Mucosa of rectum (tissue), 2 donors: ENCODE data around the gene GOLGA6L2.
A peak's percentile ranks its signal among the peaks of the same experiment; 100 is the strongest.
"Not testable (repeated sequence)": the region's sequence is repeated elsewhere in the genome, so short reads cannot be mapped to it uniquely, and the experiment has no call there.

Experiments
- H3K27ac ChIP-seq, 2 donors: one replicate each; pipeline ENCODE4 v1.7.0; 2013; ENCODE audit warnings: inconsistent platforms in 2 of 2, low read depth in 2 of 2, low read length in 2 of 2
- H3K27me3 ChIP-seq, 2 donors: one replicate each; pipeline ENCODE4 v1.7.0; 2013; ENCODE audit warnings: low read length in 2 of 2; ENCODE audit not compliant: control insufficient read depth in 2 of 2, insufficient read depth in 2 of 2
- H3K36me3 ChIP-seq, 2 donors: one replicate each; pipeline ENCODE4 v1.7.0; 2013; ENCODE audit warnings: low read length in 2 of 2; ENCODE audit not compliant: control insufficient read depth in 2 of 2, insufficient read depth in 2 of 2
- H3K4me1 ChIP-seq, 2 donors: one replicate each; pipeline ENCODE4 v1.7.0; 2013; ENCODE audit warnings: low read length in 2 of 2, mild to moderate bottlenecking in 1 of 2; ENCODE audit not compliant: control insufficient read depth in 2 of 2, insufficient read depth in 2 of 2
- H3K4me3 ChIP-seq, 2 donors: one replicate each; pipeline ENCODE4 v1.7.0; 2013; ENCODE audit warnings: low read length in 2 of 2
- H3K9ac ChIP-seq, 2 donors: one replicate each; pipeline ENCODE4 v1.7.0; 2013; ENCODE audit warnings: low read length in 2 of 2, low read depth in 1 of 2, mild to moderate bottlenecking in 1 of 2
- H3K9me3 ChIP-seq, 2 donors: one replicate each; pipeline ENCODE4 v1.7.0; 2013; ENCODE audit warnings: low read length in 2 of 2; ENCODE audit not compliant: control insufficient read depth in 2 of 2
- donor health status: healthy.
- donor health status: Normal muscosa, but diverticular disease.

The GOLGA6L2 gene

DNA sequence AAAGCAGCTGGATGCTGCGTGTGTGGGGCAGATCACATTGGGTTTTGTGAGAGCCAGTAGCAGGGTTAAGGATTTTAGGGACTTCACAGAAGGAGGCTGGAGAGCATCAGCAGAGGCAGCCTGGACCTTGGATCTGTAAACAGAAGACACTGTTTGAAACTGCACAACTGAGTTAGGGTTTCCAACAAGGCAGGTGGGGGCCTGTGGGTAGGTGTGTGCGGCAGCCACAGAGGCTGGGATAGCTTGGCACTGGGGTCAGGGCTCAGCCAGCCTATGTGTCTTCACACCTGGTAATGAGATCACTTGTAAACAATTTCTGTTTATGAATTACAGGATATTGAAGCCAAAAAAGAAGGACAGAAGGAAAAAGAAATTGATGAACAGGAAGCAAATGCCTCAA lies 12.3 kb downstream of the GOLGA6L2 start:
- not testable (repeated sequence) for H3K36me3 ChIP-seq, H3K9ac ChIP-seq, H3K9me3 ChIP-seq, H3K4me3 ChIP-seq, H3K27me3 ChIP-seq
- Histone ChIP-seq H3K27ac (peak overlapping the region in 1 of 2 donors; percentile 9), H3K4me1 (peaks cover 3 to 16% of the 10 kb centered on the region in 2 donors)

DNA sequence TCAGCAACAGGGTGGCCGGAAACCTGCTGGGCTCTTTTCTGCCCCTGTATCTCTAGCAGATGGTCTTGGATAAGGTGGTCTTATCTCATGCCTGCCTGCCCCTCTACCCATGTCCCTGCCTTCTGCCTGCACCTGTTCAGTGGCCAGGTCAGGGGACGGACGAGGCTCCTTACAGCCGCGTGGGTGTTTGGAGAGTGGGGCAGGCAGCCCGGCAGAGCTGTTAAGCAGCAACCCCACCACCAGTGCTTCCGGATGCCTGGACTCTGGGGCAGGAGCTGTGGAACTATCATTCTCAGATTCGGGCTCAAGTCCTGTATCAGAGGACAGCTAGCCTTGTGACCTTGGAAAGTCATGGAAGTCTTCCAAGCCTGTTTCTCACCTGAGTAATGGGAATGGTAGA lies 21.7 kb downstream of the GOLGA6L2 start:
- not testable (repeated sequence) for H3K9ac ChIP-seq, H3K4me3 ChIP-seq

DNA sequence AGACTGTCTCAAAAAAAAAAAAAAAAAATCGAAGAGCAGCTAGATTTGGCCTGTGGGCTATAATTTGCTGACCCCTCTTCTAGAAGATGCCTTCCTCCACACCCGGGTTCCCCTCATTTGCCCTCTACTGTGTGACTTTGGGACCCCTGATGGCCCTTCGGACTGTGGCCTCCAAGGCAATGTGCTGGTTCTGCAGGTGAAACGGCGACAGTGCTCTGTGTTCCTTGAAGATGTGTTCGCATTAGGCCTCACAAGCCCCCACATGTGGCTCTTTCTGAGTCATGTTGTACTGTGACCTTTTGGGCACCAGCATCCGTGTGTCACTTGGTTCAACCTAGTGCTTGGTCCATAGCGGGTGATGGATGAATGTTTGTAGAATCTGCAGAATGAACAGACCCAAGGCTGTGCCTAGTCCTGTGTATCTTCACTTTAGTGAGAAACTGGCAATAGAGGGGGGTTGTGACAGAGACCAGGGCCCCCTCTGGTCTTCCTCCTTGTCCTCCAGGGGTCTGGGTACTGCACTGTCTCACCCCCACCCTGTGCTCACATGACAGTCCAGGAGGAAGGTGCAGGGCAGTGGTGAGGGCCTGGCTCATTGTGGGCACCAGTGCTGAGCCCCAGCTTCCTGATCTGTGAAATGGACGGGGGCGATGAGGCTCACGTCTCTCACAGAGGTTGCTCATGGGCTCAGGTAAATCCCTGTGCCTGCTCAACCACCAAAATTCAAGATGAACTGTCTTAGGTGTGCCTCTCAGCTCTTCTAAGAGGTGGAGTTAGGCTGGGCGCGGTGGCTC lies 22.7 kb downstream of the GOLGA6L2 start:
- no peak overlapping the region for H3K9ac ChIP-seq
- no peaks in the 10 kb centered on the region for H3K4me1 ChIP-seq
- H3K4me3 ChIP-seq = no peak overlapping the region
- no peaks in the 10 kb centered on the region for H3K27me3 ChIP-seq
- H3K27ac ChIP-seq = no peak overlapping the region
- H3K9me3 ChIP-seq = no peaks in the 10 kb centered on the region
- H3K36me3 ChIP-seq = no peaks in the 10 kb centered on the region

More for the DNA sequence above, 21.7 kb downstream of the GOLGA6L2 start:
- not testable (repeated sequence) for H3K27me3 ChIP-seq, H3K9me3 ChIP-seq, H3K27ac ChIP-seq, H3K36me3 ChIP-seq, H3K4me1 ChIP-seq

DNA sequence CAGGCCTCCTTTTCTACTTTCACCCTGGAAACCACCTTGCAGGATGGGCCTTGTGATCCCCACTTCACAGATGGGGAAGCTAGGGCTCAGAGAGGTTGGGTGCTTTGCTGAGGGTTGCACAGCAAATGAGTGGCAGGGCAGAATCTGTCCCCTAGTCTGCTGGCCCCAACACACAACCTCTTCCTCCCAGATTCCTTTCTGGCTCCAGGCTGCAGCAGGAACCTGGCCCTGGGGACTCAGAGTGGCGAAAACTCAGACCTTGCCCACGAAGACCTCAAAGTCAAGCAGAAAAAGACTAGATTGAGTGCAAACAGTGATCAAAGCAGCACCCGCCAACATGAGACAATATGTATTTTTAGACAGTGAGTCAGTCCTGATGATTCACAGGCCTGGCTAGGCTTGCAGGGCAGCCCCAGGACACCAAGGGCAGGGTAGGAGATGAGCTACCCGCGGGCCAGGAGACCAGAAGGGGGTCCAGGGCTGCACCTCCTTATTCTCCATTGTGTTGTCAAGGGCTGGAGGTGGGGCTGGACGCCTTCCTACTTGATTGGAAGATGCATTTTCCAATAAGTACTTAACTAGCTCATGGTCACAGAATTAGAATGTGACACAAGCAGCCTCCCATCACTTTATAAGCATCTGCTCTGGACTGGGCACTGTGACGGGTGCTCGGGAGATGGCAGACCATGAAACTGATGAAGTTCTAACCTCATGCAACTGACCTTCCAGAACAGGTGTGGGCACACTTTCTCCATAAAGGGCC lies 23.9 kb downstream of the GOLGA6L2 start:
- Histone ChIP-seq H3K27me3 (no peaks in the 10 kb centered on the region), H3K4me1 (no peaks in the 10 kb centered on the region), H3K36me3 (no peaks in the 10 kb centered on the region), H3K9me3 (no peaks in the 10 kb centered on the region), H3K27ac (no peak overlapping the region), H3K9ac (no peak overlapping the region), H3K4me3 (no peak overlapping the region)

DNA sequence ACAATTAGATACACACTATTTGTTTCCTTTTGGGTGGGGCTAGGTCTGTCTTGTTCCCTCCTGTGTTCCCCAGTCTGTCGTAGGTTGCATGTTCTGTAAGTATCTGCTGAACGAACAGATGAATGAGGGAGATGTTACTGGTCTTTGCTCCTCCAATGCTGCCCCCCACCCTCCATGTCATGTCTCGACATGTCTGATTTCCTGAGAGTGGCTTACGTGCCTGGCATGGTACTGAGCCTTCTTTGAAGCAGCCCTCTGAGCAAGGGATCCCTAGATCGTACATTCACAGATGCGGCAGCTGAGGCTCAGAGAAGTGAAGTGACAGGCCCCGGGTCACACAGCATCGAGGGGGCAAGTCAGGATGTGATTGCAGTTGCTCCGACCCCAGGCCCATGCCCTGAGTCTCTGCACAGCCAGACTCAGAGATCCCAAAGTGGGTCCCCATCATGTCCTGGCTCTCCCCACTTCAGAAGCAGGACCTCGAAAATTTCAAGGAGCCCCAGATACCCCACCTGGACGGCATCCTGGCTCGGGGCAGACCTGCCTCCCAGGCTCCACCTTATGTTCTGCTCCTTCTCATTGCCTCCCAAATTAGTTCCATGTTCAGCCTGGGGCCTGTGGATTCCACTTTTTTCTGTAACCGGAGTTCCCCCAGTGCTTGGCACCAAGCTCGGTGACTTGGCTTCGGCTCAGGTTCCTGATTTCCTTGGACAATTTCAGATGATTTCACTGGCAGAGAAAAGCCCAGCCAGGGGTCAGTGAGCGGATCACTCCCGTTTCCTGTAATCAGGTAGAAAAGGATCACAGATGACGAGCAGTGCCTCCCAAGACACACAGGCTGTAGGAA lies 24.7 kb downstream of the GOLGA6L2 start:
- H3K9ac ChIP-seq = no peak overlapping the region
- H3K9me3 ChIP-seq = no peaks in the 10 kb centered on the region
- no peaks in the 10 kb centered on the region for H3K36me3 ChIP-seq
- no peak overlapping the region for H3K4me3 ChIP-seq
- H3K27me3 ChIP-seq = no peaks in the 10 kb centered on the region
- H3K4me1 ChIP-seq = no peaks in the 10 kb centered on the region
- no peak overlapping the region for H3K27ac ChIP-seq

DNA sequence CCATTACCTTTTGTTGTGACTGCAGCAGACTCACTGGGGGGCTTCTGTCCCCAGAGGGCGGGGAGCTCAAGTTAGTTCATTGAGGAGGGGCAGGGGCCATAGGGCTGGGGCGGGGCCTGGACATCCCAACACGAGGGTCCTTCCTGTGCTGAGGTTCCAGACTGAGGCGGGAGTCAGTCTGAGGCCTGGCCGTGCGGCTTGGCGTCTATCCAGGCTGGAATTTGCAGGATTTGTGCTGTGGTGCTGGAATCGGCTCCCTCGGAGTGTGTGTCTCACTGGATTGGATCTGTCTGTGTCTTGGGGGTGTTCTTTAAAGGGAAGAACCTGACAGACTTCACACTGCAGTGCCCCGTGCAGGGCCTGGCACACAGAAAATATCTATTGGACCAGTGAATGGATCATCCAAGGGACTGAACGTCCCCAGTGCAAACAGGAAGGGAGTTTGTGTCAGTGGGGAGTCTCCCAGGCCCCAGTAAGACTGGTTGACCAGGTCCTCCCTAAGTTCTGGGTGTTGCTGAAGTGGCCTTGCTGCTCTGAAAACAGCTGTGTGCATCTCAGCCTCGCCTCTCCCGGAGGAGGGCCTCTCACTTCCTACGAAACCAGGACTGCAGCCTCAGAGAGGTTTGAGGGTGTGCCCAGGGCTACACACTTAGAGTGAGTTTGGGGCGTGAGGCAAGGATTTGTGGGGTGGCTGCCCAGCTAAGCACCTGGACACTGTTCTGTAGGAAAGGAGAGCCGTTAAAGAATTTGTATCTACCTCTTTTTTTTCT lies 26.1 kb downstream of the GOLGA6L2 start:
- no peaks in the 10 kb centered on the region for H3K36me3 ChIP-seq
- H3K4me1 ChIP-seq = no peaks in the 10 kb centered on the region
- H3K4me3 ChIP-seq = no peak overlapping the region
- H3K27ac ChIP-seq = peak overlapping the region in 1 of 2 donors; percentile 23
- no peak overlapping the region for H3K9ac ChIP-seq
- no peaks in the 10 kb centered on the region for H3K9me3 ChIP-seq
- no peaks in the 10 kb centered on the region for H3K27me3 ChIP-seq

DNA sequence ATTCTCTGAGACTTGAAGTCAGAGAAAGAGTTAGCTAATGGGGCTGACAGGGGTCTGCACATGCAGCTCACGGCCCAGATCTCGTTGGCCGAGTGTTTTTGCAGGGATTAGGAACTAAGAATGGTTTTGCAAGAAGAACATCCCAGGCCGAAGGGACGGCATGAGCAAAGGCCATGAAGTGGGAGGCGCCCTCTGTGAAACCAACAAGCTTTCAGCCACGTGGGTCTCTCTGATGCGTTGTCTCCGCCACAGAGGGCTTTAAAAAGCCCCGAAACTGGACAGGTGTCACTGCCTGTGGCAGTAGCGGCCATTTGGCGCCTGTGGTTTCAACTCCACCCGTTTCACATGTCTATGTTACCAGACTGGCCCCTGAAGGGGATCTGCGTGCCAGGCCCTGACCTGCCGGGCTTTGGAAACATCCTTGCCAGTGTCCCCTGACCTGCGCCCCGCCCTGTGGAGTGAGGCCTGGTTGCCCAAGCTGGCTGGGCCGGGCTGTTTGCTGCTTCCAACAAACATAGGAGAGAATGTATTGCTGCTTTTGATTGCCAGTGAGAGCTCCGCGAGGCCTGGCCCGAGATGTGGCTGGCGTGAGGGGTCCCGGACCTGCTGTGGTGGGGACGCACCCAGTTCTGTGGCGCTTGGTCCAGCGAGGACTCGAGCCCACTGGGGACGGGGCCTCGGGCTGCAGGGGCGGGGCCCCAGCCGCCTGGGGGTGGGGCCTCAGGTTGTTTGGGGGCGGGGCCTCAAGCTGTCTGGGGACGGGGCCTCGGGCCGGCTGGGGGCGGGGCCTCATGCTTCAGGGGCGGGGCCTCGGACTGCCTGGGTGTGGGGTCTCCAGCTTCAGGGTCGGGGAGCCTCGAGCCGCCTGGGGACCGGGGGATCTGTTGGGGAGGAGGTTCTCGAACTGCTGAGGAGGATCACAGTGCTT lies 30.4 kb downstream of the GOLGA6L2 start:
- H3K36me3 ChIP-seq = no peaks in the 10 kb centered on the region
- no peak overlapping the region for H3K27ac ChIP-seq
- H3K27me3 ChIP-seq = no peaks in the 10 kb centered on the region

DNA sequence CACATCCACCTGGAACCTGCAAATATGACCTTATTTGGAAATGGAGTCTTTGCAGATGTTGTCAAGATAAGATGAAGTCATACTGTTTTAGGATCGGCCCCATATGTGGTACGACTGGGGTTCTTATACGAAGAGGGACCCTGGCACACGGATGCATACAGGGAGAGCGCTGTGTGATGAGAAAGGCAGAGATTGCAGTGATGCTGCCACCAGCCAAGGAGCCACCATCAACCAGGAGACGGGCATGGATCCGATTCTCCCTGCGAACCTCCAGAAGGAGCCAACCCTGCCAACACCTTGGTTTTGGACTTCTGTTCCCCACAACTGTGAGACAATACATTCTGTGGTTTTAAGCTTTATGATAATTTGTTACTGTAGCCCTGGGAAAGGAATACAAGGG lies 31.2 kb downstream of the GOLGA6L2 start:
- H3K36me3 ChIP-seq, H3K27me3 ChIP-seq, H3K9ac ChIP-seq, H3K9me3 ChIP-seq, H3K4me1 ChIP-seq, H3K27ac ChIP-seq, H3K4me3 ChIP-seq: not testable (repeated sequence)

More for the DNA sequence above, 30.4 kb downstream of the GOLGA6L2 start:
- Histone ChIP-seq H3K9ac (no peak overlapping the region), H3K9me3 (no peaks in the 10 kb centered on the region), H3K4me1 (no peaks in the 10 kb centered on the region), H3K4me3 (no peak overlapping the region)

DNA sequence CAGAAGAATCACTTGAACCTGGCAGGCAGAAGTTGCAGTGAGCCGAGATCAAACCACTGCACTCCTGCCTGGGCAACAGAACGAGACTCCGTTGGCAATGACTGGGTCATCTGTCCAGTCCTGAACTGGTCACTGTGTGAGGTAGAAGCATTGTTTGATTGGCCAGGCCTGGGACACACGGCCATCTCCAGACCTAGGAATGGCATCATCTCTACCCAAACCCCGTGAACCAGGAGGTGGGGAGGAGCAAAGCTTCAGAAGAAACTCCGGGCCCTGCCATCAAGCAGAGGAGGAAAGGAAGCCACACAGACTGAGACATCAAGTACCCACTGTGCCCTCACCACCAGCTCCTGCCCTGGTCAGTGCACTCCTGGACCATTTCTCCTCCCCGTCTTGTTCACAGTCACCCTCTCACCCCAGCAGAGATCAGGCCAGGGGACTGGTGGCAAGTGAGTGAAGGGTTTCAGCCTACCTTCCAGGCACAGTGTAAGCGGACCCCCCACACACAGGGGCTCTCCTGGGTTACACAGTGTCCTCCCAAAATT lies 31.6 kb downstream of the GOLGA6L2 start:
- H3K4me3 ChIP-seq = no peak overlapping the region
- H3K9me3 ChIP-seq = no peaks in the 10 kb centered on the region
- no peaks in the 10 kb centered on the region for H3K36me3 ChIP-seq
- no peak overlapping the region for H3K27ac ChIP-seq
- H3K4me1 ChIP-seq = no peaks in the 10 kb centered on the region
- no peaks in the 10 kb centered on the region for H3K27me3 ChIP-seq
- no peak overlapping the region for H3K9ac ChIP-seq
